HepG2 (cell line): ENCODE results near the gene NIN. TPM values are rescaled to one million over a fixed set of nuclear protein-coding genes. Genes with fewer than 3 reads are reported as not detected.

Source experiments
- CSRNP2 ChIP-seq: sonication (generic); formaldehyde crosslinking; conservative IDR thresholded peaks from 2 replicates; pipeline ENCODE4 v1.8.0; 2022; ENCODE audit warnings: low read depth, missing genetic modification reagents
- STAT6 ChIP-seq: sonication (generic); formaldehyde crosslinking; IDR thresholded peaks from 2 replicates; pipeline ENCODE4 v1.4.0; 2020; ENCODE audit warnings: missing genetic modification reagents, mild to moderate bottlenecking, borderline replicate concordance
- ZNF232 ChIP-seq: sonication (generic); formaldehyde crosslinking; IDR thresholded peaks from 2 replicates; pipeline ENCODE4 v1.4.0; 2020; ENCODE audit warnings: missing genetic modification reagents, borderline replicate concordance
- ZNF407 ChIP-seq: sonication (generic); formaldehyde crosslinking; IDR thresholded peaks from one replicate; pipeline ENCODE4 v1.5.1; 2020; ENCODE audit warnings: mild to moderate bottlenecking, missing genetic modification reagents; ENCODE audit errors: not compliant biosample characterization
- ZNF772 ChIP-seq: sonication (generic); formaldehyde crosslinking; IDR thresholded peaks from 2 replicates; pipeline ENCODE4 v1.5.0; 2020; ENCODE audit warnings: mild to moderate bottlenecking, missing genetic modification reagents
- polyA plus RNA-seq, 8 experiments: library from polyadenylated mRNA; depleted of rRNA in 3 of 8; stranded (reverse) in 7 of 8; unstranded in 1 of 8; fragments of >200 nt; fragmentation: Illumina TruSeq in 4 of 8; extraction: Trizol in 4 of 8; gene quantifications; 2 replicates each; pipeline versions ENCODE4 v1.2.1 to v1.2.3, GENCODE V29; 2011 to 2016; ENCODE audit warnings: low read depth in 4 of 8, missing spikeins in 1 of 8, mixed read lengths in 1 of 8; ENCODE audit not compliant: insufficient read depth in 1 of 8
- total RNA-seq, 5 experiments: library from RNA; depleted of rRNA; stranded (reverse); fragments of >200 nt; fragmentation: Illumina TruSeq; extraction: Trizol; gene quantifications; 2 replicates each; pipeline ENCODE4 v1.2.3, GENCODE V29; 2016; ENCODE audit warnings: low read depth in 1 of 5

The NIN gene
- total and polyA plus RNA-seq, 2 of the 13 experiments (the other 11 are each of a cell fraction or from before 2014, with no cell fraction given), result 2.8 to 9.7 TPM

- TF ChIP-seq ZNF407 (no peak), STAT6 (CRISPR knock-in tag) (no peak), CSRNP2 (CRISPR knock-in tag) (no peak), ZNF772 (CRISPR knock-in tag) (no peak), ZNF232 (no peak)
- TF ChIP-seq, all 625 proteins: peak for 0
These were observed 58.5 kb downstream of the NIN start (continued) for GRCh38 chr14:50772412-50772811.
